Lower leg skin (tissue), 3 donors: ENCODE results near the gene ATP6AP1.

Experiments used
- CTCF ChIP-seq, 3 donors: fragments of 450-650 bp; IDR thresholded peaks; one replicate each; pipeline ENCODE4 v1.5.1; 2016; ENCODE audit warnings: antibody characterized with exemption in 3 of 3, mild to moderate bottlenecking in 3 of 3, moderate library complexity in 2 of 3
- POLR2A ChIP-seq, 2 donors: fragments of 450-650 bp; IDR thresholded peaks; one replicate each; pipeline ENCODE4 v1.6.1; 2016 to 2017; ENCODE audit warnings: antibody characterized with exemption in 2 of 2, mild to moderate bottlenecking in 1 of 2, moderate library complexity in 1 of 2

GRCh38 chrX:154483325-154483724 is 54.8 kb downstream of the ATP6AP1 start:
- TF ChIP-seq CTCF (IDR thresholded peaks at IDR 0.05), result no peak
- TF ChIP-seq POLR2A (IDR thresholded peaks at IDR 0.05), result no peak
